Smooth muscle cell (in vitro differentiated cells): ENCODE measurements around the gene HYDIN. TPM values are rescaled to one million over a fixed set of nuclear protein-coding genes. Genes with fewer than 3 reads are reported as not detected.

Source experiments
- DNase-seq: peaks from one replicate; lab custom pipeline; 2025; ENCODE audit not compliant: unreplicated experiment; lab: John Stamatoyannopoulos, UW
- H2AFZ ChIP-seq: fragments of 200-600 bp; sonication (generic); 2 replicates; pipeline ENCODE4 v1.6.0; 2016; ENCODE audit warnings: antibody characterized with exemption, low read depth, mild to moderate bottlenecking
- H3F3A ChIP-seq: fragments of 200-600 bp; sonication (generic); 2 replicates; pipeline ENCODE4 v1.6.0; 2017; ENCODE audit warnings: antibody characterized with exemption, low read depth
- H3K27ac ChIP-seq: fragments of 200-600 bp; sonication (generic); 2 replicates; pipeline ENCODE4 v1.5.1; 2016; ENCODE audit warnings: low read depth, mild to moderate bottlenecking
- H3K27me3 ChIP-seq: fragments of 200-600 bp; sonication (generic); 2 replicates; pipeline ENCODE4 v1.6.1; 2016; ENCODE audit warnings: low read depth, mild to moderate bottlenecking
- H3K36me3 ChIP-seq: fragments of 200-600 bp; sonication (generic); 2 replicates; pipeline ENCODE4 v1.5.1; 2016; ENCODE audit warnings: low read depth
- H3K4me1 ChIP-seq: fragments of 200-600 bp; sonication (generic); 2 replicates; pipeline ENCODE4 v1.5.1; 2016; ENCODE audit warnings: low read depth
- H3K4me2 ChIP-seq: fragments of 200-600 bp; sonication (generic); 2 replicates; pipeline ENCODE4 v1.6.0; 2016; ENCODE audit warnings: mild to moderate bottlenecking
- H3K4me3 ChIP-seq: fragments of 200-600 bp; sonication (generic); 2 replicates; pipeline ENCODE4 v1.5.1; 2016; ENCODE audit warnings: mild to moderate bottlenecking
- H3K79me2 ChIP-seq: fragments of 200-600 bp; sonication (generic); 2 replicates; pipeline ENCODE4 v1.6.0; 2016; ENCODE audit warnings: low read depth, mild to moderate bottlenecking
- H3K9ac ChIP-seq: fragments of 200-600 bp; sonication (generic); 2 replicates; pipeline ENCODE4 v1.6.0; 2016; ENCODE audit warnings: low read depth
- H3K9me3 ChIP-seq: fragments of 200-600 bp; sonication (generic); replicated peaks from 2 replicates; pipeline ENCODE4 v1.5.1; 2016; ENCODE audit warnings: low read depth
- H4K20me1 ChIP-seq: fragments of 200-600 bp; sonication (generic); 2 replicates; pipeline ENCODE4 v1.6.0; 2016; ENCODE audit warnings: low read depth
- CTCF ChIP-seq: fragments of 200-600 bp; sonication (generic); IDR thresholded peaks from 2 replicates; pipeline ENCODE4 v1.5.1; 2017; ENCODE audit warnings: borderline replicate concordance, mild to moderate bottlenecking, antibody characterized with exemption; ENCODE audit not compliant: insufficient read depth, poor library complexity, severe bottlenecking
- WGBS: methylation state at CpG from one replicate; pipeline ENCODE4 v1.1.7; 2016; ENCODE audit warnings: low lambda C conversion rate; 5-methylcytosine and 5-hydroxymethylcytosine counted together
- polyA plus RNA-seq: library from polyadenylated mRNA; unstranded; fragments of >200 nt; fragmentation: Nextera tagmentation; extraction: Ambion mirVana; gene quantifications from 2 replicates; pipeline ENCODE4 v1.2.1, GENCODE V29; 2016
- total RNA-seq: library from RNA; depleted of rRNA; stranded (reverse); fragments of >200 nt; gene quantifications from 2 replicates; pipeline ENCODE4 v1.2.3, GENCODE V29; 2014

HYDIN gene
- total and polyA plus RNA-seq, 2 experiments from 2014 or later, result 0.41 to 0.45 TPM

DNA sequence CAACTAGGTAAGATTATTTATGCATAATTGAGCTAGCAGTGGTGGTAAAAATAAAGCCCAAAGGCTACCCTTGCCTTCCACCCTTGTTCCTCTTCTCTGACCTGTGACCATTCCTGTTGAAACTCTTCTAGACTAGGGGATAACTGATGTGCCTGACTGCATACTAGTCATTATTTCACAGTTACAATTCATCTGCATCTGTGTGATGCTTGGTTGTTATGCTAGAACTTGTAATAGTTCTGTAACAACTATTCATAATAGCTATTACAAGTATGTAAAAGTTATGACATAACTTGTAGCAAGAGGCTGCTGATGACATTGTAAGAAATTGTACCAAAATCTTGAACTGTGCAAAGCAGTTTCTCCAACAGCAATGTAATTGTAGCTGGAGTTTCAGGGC, 427.2 kb downstream of the HYDIN start:
- Histone ChIP-seq H4K20me1 (no peaks in the 10 kb centered on the region), H3K27me3 (peaks cover 14% of the 10 kb centered on the region), H3K79me2 (peaks cover 22% of the 10 kb centered on the region), H3K4me1 (peaks cover 9% of the 10 kb centered on the region), H3K4me2 (no peak overlapping the region), H3F3A (no peaks in the 10 kb centered on the region), H2AFZ (no peak overlapping the region), H3K27ac (no peak overlapping the region), H3K4me3 (no peak overlapping the region), H3K9ac (no peak overlapping the region), H3K36me3 (no peaks in the 10 kb centered on the region), H3K9me3 (no peaks in the 10 kb centered on the region)
- no peak for DNase-seq
- no peak for TF ChIP-seq CTCF

GRCh38 chr16:70801611-70802010, 428.9 kb downstream of the HYDIN start:
- H3K9me3 ChIP-seq, result no peaks in the 10 kb centered on the region
- peak overlapping the region; percentile 95 for H2AFZ ChIP-seq
- no peak overlapping the region for H3K9ac ChIP-seq

GRCh38 chr16:70800781-70801480, 429.6 kb downstream of the HYDIN start, which contains the start of gene VAC14:
Gene VAC14, minus strand, starts transcription at chr16:70801158. Its CDS starts 258 bp downstream, at chr16:70800900.
- H3F3A ChIP-seq, result no peaks in the 10 kb centered on the region
- peaks cover 31% of the 10 kb centered on the region for H3K79me2 ChIP-seq
- peak within 1 kb of the TSS; percentile 99 for H3K4me2 ChIP-seq
- DNase-seq, result peak; percentile 51
- H4K20me1 ChIP-seq, result peaks cover 6% of the 10 kb centered on the region
- peak within 1 kb of the TSS; percentile 90 for H3K9ac ChIP-seq
- H3K4me3 ChIP-seq, result peak within 1 kb of the TSS; percentile 90
- TF ChIP-seq CTCF, result no peak
- H3K4me1 ChIP-seq, result peaks cover 9% of the 10 kb centered on the region
- H2AFZ ChIP-seq, result peak within 1 kb of the TSS; percentile 95
- H3K27me3 ChIP-seq, result no peaks in the 10 kb centered on the region
- WGBS, result 1% methylated on average over 59 of the region's 64 CpGs
- no peaks in the 10 kb centered on the region for H3K36me3 ChIP-seq
- H3K9me3 ChIP-seq, result no peaks in the 10 kb centered on the region
- no peak within 1 kb of the TSS for H3K27ac ChIP-seq

More at GRCh38 chr16:70801611-70802010, 428.9 kb downstream of the HYDIN start:
- no peaks in the 10 kb centered on the region for H3K27me3 ChIP-seq
- H3K4me1 ChIP-seq, result peaks cover 9% of the 10 kb centered on the region
- peak overlapping the region; percentile 90 for H3K4me3 ChIP-seq
- 57% methylated on average over 3 of the region's 3 CpGs for WGBS
- no peak for DNase-seq
- H4K20me1 ChIP-seq, result no peaks in the 10 kb centered on the region
- H3K27ac ChIP-seq, result no peak overlapping the region
- H3K79me2 ChIP-seq, result peaks cover 31% of the 10 kb centered on the region
- H3K36me3 ChIP-seq, result no peaks in the 10 kb centered on the region
- peak overlapping the region; percentile 99 for H3K4me2 ChIP-seq
- H3F3A ChIP-seq, result no peaks in the 10 kb centered on the region
- TF ChIP-seq CTCF, result no peak

DNA sequence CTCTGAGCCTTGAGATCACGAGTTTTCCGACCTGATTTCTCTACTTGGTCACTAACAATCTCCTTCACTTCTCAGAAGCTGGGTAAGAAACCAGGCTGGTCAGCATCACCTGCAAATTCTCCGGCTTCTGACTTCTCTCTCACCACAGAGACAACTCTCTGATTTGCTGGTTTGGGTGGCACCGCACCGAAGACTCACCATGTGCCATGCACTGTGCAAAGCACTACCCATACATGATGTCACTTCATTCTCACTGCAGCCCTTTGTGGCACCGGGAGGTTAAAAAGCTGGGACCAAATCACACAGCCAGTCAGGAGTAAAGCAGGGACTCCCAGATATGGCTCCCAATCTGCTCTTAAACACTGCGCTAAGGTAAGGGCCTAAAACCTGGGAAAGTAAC, 430.2 kb downstream of the HYDIN start:
- WGBS, result 32% methylated on average over 7 of the region's 7 CpGs
- Histone ChIP-seq H3K36me3 (no peaks in the 10 kb centered on the region), H3K9ac (peak overlapping the region; percentile 90), H4K20me1 (peaks cover 13% of the 10 kb centered on the region), H3K79me2 (peaks cover 31% of the 10 kb centered on the region), H3K4me2 (peak overlapping the region; percentile 99), H3K9me3 (no peaks in the 10 kb centered on the region), H3K4me3 (peak overlapping the region; percentile 90), H3K27ac (no peak overlapping the region), H3K27me3 (no peaks in the 10 kb centered on the region), H3K4me1 (peaks cover 9% of the 10 kb centered on the region), H2AFZ (peak overlapping the region; percentile 95), H3F3A (no peaks in the 10 kb centered on the region)
- no peak for TF ChIP-seq CTCF
- no peak for DNase-seq
